22Rv1 (cell line): ENCODE measurements around the gene TMEM14A.
A peak's percentile ranks its signal among the peaks of the same experiment; 100 is the strongest.

ENCODE experiments used
- H3K27ac ChIP-seq: fragments of 450-650 bp; 2 replicates; pipeline ENCODE4 v1.5.1; 2017
- CTCF ChIP-seq: fragments of 450-650 bp; IDR thresholded peaks from 2 replicates; pipeline ENCODE4 v1.5.1; 2017; ENCODE audit warnings: mild to moderate bottlenecking
- ZFX ChIP-seq: fragments of 450-650 bp; IDR thresholded peaks from 2 replicates; pipeline ENCODE4 v1.6.1; 2017; ENCODE audit warnings: antibody characterized with exemption, borderline replicate concordance

TMEM14A gene

DNA sequence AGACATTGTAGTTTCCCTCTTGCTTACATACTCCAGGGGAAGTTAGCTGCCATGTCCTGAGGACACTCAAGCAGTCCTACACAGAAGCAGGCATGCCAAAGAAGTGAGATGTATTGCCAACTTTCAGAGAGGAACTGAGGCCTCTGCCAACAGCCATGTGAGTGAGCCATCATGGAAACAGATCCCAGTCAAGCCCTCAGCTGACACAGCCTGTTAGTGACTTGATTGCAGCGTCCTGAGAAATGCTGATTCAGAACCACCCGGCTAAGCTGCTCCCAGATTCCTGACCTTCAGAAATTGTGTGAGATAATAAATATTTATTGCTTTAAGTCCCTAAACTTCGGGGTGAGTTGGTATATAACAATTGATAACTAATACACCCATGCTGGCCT lies 54.2 kb downstream of the TMEM14A start:
- peak overlapping the region; percentile 95 for H3K27ac ChIP-seq
- TF ChIP-seq CTCF (no peak), ZFX (no peak)

- TF ChIP-seq ZFX (no peak), CTCF (no peak)
- H3K27ac ChIP-seq = peak overlapping the region; percentile 95
Measured at GRCh38 chr6:52725535-52726192, 54.8 kb downstream of the TMEM14A start.

DNA sequence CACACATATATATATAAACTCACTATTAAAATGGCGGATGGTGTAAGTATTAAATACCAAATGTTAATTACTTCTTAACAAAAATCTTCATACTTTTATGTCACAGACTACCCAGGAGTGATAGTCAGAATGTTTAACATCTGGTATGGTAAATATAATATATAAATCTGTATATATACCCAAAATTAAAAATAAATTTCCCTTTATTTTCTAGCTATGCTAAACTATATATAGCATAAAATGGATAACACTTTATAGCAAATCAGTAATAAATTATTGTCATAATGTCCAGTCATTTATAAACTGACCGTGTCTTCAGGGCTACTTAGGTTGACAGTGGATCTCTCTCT lies 55.3 kb downstream of the TMEM14A start:
- peak overlapping the region; percentile 95 for H3K27ac ChIP-seq
- TF ChIP-seq ZFX (no peak), CTCF (no peak)

DNA sequence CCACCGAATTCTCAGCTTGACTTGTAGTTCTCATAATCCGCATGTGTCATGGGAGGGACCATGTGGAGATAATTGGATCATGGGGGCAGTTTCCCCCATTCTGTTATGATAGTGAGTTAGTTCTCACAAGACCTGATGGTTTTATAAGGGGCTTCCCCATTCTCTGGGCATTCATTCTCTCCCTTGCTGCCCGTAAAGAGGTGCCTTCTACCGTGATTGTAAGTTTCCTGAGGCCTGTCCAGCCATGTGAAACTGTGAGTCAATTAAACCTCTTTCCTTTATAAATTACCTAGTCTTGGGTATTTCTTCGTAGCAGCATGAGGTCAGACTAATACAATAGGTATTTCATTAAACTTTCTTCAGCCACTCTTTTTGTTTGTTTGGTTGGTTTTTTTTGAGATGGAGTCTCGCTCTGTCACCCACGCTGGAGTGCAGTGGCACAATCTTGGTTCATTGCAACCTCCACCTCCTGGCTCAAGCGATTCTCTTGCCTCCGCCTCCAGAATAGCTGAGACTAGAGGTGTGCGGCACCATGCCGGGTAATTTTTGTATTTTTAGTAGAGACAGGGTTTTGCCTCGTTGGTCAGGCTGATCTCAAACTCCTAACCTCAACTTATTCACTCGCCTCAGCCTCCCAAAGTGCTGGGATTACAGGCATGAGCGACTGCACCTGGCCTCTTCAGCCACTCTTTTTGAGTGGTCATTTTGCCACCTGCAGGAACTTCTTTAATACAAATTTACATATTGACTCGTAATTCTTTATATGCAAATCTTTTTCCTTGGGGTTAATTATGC lies 56.0 kb downstream of the TMEM14A start:
- TF ChIP-seq ZFX = no peak
- no peak for TF ChIP-seq CTCF
- H3K27ac ChIP-seq = peak overlapping the region; percentile 95

DNA sequence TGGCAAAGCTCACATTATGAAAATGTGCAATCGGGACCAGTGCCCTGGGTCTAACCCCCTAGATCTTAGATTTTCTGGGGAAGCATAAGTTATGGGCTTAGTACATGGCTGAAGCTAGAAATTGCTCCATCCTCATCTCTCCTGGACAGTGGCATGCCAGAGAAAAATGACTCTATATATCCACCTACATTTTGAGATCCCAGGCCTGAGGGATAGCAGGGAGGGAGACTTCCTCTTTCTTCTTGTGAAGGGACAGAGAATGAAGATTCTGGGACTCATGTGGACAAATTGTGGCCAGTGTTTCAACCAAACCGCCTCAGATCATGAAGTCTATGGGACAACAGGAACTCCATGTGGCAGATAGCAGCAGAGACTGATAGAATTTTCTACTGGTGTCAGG lies 57.0 kb downstream of the TMEM14A start:
- TF ChIP-seq ZFX (no peak), CTCF (no peak)
- H3K27ac ChIP-seq = peak overlapping the region; percentile 22

DNA sequence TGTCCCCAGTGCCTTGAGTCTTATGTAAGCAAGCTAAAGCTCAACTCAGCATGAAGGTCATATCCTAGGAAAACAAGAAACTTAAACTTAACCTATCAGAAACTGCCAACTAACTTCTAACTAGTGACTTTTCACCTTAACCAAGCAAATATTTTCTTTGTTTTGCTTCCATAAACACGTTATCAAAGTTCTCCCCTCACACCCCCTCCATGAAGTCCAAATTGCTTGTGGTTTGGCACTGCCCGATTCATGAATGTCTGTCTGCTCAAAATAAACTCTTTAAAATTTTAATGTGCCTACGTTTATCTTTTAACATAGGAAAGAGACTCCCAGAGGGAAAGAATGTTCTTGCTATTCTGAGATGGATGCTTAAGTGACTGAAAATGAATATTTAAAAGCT lies 57.5 kb downstream of the TMEM14A start:
- H3K27ac ChIP-seq = peak overlapping the region; percentile 22
- no peak for TF ChIP-seq ZFX
- no peak for TF ChIP-seq CTCF

DNA sequence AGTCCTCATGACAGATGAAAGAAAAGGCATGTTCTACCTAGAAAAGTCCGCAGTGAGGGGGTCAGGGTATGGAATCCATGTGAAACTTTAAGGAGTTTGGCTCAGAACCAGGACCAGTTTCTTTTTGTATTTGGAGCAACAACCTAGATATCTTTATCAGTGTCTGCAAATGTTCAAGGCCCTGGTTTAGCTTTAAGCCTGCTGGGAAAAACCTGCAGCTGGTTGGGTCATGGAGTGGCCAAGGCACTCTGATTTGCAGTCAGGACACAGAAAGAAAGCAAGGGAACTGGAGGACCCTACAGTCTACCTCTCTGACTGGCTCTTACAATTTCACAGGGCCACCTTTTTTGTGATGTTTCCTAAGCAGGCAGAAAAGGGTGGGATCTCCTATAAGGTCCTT lies 58.7 kb downstream of the TMEM14A start:
- TF ChIP-seq CTCF (no peak), ZFX (no peak)
- H3K27ac ChIP-seq = no peak overlapping the region
